Stimulated activated CD4-positive, alpha-beta T cell treated with anti-CD3 and anti-CD28 coated beads, Interleukin-1b, Interleukin-23, amount 100 ng/mL, for 48 hours (primary cell): ENCODE results near the gene SACM1L.

Experiments
- DNase-seq: peaks from one replicate; pipeline ENCODE4 v3.0.0-alpha.2; 2020

SACM1L gene

DNA sequence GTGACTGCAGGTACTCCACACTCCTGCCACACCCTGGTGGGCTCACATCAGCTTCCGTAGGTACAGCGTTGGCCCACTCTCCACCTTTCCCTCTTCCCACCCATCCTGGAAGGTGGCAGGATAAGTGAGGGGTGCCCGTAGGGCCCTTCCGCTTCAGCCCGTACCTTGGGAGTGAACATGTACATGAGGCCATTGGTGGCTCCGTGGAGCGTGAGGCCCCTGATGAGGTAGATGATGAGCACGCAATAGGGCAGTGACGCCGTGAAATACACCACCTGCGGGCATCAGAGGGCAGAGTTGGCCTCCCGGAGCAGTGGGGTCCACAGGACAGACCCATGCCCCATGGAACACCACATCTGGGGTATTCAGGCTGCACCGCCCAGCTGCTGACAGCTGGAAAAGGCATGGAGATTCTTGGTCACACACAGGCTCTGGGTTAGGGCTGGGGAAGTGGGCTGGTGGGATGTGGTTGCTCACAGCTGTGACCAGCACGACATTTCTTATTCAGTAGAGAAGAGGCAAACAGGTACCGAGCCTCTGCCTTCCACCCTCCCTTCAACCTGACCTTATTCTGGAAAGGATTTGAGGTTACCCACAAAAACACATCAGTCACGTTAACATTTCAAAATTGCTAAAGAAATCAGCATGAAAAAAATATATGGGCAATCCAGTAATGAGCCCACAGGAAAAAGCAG is 83.3 kb downstream of the SACM1L start:
- DNase-seq: no peak

DNA sequence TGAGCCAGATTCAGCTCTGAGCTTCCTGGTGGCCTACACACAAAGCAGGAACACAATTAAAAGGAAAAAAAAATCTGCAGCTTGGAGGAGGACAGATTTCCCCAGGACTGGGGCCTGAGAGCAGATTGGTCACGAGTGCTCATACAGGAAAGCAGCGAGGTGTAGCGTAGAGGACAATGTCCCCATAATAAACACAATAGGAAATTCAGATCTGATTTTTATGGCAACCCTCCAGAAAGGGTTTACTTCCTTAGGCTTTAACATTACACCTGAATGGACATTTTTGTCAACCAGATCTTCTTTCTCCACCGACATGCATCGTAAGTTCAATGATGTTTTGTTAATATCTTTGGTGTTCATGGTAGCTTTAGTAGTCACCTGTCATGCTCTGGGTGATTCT is 83.9 kb downstream of the SACM1L start:
- DNase-seq: no peak

DNA sequence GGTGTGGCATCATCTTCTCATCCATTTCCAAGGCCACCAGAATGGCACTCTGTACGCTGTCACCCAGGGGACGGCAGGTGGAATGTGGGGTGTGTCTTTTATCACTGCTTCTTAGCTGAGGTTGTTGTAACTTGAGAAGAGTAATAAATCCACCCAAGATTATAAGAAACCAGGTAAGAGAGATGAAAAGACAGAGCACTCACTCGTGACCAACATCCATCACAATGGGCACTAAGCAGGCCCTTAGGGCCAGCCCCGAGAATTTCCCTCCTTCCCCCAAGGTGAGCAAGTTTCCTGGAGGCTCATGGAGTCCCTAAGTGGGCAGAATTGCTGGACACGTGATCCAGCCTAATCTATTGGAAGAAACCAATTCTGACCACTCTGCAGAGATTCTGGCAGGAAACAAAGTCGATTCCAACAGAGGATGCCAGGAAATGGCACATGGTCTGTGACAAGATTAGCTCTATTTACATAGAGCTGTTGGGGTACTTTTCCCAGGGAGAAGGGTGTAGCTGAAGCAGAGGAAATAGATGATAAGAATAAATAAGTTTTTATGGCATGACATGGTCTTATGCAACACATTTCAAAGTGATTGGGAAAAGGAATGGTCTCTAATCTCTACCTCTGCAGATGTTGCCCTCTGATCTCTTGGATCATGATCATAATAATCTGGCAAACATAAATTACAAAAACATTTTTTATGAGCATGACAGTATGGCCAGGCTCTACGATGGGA is 84.7 kb downstream of the SACM1L start:
- DNase-seq: no peak

GRCh38 chr3:45774581-45775521 is 85.7 kb downstream of the SACM1L start:
- no peak for DNase-seq

DNA sequence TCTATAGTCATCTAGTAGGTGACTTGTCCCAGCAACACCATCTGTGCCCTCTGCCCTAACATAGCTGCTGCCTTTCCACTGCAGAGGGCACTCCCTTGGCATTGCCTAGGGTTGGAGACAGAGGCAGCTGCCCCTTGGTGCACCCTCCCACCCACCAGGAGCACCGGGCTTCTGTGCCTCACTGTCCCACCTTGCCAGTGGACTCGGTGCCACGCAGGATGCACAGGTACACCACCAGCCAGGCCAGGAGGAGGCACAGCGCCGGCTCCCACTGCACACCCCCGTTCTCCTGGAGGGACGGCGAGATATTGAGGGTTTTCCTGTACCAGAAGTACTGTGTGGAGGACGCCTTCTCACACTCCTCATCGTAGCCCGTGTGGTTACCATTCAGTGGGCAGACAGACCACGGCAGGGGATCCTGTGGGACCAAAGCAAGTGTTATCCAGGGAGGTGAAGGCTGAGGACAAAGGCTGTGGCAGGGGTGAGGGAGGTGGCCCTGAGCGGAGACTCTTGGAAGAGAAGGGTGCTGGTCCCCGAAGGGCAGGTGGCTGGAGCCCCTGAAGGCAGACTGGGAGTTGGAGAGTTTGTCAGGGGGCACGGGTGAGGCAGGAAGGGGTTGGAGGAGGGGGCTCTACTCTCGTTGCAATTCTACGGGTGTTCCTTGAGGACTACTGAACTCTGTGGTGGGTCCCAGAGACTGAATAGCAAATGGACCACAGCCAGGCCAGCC is 86.5 kb downstream of the SACM1L start:
- DNase-seq: no peak

- no peak for DNase-seq
These were observed 87.1 kb downstream of the SACM1L start for GRCh38 chr3:45776301-45776595.

DNA sequence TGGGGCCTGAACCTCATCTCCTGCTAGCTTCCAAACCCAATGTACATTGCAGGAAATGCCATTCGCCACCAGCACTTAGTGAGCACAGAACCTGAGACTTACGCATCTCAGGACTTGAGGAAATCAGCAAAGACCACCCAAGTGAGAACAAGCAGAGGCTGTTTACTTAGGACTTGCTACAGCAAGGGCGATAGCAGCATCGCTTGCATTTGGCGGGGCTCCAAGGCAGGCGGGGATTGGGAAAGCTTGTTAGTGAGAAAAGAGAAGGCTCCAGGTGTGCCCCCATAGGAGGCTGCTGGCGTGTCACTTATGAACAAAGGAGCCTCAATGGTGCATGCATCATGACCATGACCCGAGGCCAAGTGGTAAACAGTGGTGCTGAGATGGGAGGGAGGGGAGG is 87.4 kb downstream of the SACM1L start:
- DNase-seq: no peak

- DNase-seq: no peak
These were observed 88.0 kb downstream of the SACM1L start for GRCh38 chr3:45777111-45777745.

- DNase-seq: no peak
These were observed 88.7 kb downstream of the SACM1L start for GRCh38 chr3:45777746-45778386.

GRCh38 chr3:45778761-45779201 is 89.6 kb downstream of the SACM1L start:
- DNase-seq: no peak

GRCh38 chr3:45779746-45780735 is 90.8 kb downstream of the SACM1L start:
- DNase-seq: no peak

GRCh38 chr3:45781271-45781670 is 92.1 kb downstream of the SACM1L start:
- DNase-seq: no peak

- DNase-seq: no peak
These were observed 92.6 kb downstream of the SACM1L start for GRCh38 chr3:45781841-45782240.

DNA sequence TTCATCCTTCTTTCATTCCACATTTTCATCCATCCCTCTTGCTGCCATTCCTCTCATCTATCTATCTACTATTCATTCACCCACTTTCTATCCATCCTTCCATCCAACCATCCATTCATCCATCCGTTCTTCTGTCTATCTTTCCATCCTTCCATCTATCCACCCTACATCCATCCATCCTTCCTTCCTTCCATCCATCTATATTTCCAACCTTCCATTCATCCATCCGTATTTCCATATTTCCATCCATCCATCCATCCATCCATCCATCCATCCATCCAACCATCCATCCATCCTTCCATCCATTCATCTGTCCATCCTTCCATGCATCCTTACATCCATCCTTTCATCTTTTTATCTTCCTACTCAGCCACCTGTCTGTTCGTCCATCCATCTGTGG is 93.2 kb downstream of the SACM1L start:
- no peak for DNase-seq

DNA sequence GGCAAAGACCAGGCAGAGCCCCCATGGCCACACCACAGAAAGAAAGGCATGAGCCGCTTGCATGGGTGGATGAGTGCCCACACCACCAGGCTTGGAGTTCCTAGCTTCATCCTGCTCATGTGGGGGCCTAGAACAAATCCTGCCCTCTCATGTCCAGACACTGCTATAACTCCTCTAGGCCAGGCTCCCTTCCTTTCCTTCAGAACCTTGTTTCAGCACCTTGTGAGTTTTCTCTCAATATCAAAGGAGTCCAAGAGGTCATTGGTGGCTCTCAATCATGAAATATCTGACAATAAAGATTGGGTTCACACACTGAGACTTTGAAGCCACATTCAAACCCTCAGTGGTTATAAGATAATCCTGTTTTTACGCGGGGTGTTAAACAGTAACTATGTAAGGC is 94.5 kb downstream of the SACM1L start:
- no peak for DNase-seq

GRCh38 chr3:45785605-45786150 is 96.5 kb downstream of the SACM1L start:
- DNase-seq: no peak

DNA sequence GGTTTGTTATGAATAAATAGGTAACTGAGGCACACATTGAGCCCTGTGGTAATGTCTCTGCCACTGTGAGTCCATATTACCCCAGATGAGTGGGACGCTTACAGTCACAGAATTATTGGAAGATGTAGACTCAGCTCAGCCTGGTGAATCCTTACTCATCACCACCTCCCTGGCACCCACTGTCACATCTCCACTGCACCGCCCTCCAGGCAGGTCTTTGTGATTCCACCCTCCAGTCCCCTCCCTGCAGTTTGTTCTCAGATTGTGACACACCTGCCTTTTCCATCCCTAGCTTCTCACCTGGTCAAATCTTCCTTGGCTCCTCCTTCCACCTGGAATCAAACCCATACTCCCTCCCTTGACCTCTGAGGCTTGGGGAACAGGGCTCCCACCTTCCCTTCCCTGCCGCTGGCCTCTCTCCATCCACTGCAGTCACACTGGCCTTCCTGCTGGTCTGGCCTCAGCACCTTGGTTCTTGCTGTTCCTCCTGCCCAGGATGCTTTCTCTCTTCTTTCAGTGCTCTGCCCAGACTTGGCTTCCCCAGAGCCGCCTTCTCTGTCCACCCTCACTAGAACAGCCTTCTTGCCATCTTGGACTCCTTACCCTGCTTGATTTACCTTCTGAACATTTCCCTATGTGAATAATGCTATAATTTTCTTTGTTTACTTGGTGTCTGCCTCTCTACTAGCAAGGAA is 97.8 kb downstream of the SACM1L start:
- no peak for DNase-seq

DNA sequence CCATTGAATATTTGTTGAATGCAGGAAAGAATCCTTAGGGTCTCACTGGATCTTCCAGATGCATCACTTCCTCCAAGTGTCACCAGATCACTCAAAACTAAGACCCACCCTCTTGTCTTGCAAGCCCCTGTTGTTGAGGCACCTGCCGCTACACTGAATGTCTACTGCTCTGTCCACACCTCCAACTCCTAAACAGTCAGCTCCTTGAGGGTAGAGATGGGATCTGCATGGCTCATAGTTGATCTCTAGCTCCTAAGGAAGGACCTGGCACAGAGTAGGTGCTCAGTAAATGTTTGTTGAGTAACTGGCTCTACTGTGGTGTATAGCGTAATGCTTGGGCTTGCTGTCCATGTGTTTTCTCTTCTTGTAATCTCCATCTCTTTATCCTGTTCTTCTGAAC is 98.4 kb downstream of the SACM1L start:
- no peak for DNase-seq

- DNase-seq: no peak
These were observed 100.1 kb downstream of the SACM1L start for GRCh38 chr3:45789235-45789812.
